ENCODE results near the gene ISCU.
"Not testable (repeated sequence)": the region's sequence is repeated elsewhere in the genome, so short reads cannot be mapped to it uniquely, and the experiment has no call there.

Gene ISCU

DNA sequence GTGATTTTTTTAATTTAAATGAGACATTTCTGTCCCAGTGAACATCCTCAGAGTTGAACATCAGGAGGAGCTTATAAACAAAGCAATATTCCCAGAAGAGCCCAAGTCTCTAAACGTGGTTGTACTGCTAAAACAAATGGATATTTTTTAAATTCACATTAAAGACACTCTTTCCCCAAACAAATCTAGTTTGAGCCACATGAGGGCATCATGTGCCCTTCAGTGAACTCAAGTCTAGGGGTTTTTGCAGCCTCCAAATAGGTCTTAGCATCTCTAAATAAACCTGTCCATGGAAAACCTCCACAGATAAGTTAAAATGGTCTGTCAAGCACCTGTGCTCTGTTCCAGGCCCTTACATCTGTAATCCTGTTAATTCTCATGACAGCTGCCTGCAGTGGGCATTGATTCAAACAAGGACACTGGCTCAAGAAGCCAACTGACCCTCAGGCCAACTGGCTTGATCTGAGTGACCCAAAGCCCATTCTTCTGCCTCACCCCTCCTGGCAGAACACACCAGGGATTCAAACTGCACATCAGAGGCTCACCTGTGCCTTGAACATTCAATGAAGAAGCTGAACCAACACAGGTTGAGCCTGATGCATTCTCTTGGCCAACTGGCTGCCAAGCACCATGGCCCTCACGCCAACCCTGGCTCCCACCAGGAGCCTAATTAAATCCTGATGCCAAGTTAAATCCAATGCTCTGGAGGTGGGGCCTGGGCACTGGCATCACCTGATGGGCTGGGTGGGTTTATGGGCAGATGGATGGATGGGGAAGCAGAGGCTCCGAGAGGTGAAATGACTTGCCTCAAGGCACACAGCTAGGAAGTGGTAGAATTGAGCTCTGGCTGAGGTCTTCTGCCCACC lies 8.6 kb downstream of the ISCU start:
- DNase-seq (ENCODE audit: low read depth): no peak

DNA sequence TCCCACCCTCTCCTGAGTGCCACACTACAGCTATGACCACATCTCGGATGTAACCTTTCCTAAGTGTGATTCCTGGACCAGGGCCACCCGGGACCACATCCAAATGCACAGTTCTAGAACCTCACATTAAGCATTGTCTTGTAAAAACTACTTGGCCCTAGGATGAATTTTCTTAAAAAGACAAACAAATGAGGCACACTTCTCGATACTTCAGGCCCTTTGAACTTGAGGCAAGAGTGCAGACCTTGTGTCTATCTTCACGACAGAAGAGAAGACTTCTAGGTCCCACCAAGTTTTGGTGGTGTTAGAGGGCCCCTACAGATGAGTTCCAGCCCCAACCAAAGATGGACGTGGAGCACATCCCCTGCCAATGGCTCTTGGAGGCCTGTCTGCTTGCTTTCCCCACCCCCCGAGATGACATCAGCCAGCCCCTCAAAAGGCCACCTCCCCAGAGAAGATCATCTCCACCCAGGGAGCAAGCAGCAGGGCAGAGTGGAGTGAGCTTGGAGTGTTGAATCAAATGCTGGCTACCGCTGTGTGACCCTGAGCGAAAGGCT lies 9.3 kb downstream of the ISCU start:
- no peak for DNase-seq (ENCODE audit: low read depth)

DNA sequence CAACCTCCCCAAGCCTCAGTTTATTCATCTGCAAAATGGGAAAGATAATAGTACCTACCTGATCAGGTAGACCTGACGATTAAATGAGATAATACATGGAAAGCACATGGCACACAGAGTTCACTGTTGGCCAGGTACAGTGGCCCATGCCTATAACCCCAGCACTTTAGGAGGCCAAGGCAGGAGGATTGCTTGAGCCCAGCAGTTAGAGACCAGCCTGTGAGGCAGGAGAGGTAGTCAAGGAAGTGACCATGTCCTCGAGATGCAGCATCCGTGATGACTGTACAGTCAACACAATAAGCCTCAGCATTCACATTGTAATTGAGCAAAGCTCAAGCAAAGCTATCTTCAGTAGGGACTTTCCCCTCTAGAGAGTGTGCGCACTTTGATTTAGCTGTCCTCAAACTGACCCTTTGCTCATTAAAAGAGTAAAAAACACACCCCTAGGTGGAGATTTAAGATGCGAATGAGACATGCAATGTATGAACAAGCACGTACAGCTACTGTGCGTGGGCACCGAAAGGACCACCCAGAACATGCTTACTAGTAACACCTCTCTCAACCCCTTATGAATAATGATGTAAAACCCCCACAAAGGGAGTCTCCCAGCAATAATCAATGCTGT lies 9.9 kb downstream of the ISCU start:
- DNase-seq (ENCODE audit: low read depth): no peak

DNA sequence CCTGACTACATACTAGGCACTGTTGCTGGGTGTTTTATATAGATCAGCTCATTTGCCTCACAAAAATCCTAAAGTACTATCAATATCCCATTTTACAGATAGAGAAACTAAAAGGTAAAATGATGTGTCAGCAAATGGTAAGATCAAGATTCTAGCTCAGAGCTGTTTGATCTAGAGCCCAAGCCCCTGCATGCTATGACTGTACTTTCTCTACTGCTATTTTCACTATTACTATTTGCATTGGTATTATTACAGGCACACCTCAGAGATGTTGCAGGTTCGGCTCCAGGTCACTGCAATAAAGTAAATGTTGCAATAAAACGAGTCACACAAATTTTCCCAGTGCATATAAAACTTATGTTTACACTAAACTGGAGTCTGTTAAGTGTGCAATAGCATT lies 10.9 kb downstream of the ISCU start:
- no peak for DNase-seq (ENCODE audit: low read depth)

DNA sequence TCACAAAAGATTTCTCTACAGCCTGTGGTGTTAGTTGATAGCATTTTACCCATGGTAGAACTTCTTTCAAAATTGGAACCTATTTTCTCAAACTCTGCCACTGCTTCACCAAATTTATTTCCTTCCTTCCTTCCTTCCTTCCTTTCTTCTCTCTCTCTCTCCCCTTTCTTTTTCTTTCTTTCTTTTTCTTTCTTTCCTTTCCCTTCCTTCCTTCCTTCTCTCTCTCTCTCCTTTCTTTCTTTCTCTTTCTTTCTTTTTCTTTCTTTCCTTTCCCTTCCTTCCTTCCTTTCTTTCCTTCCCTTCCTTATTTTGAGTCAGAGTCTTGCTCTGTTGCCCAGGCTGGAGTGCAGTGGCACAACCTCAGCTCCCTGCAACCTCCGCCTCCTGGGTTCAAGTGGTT lies 11.9 kb downstream of the ISCU start:
- not testable (repeated sequence) for DNase-seq (ENCODE audit: low read depth)

DNA sequence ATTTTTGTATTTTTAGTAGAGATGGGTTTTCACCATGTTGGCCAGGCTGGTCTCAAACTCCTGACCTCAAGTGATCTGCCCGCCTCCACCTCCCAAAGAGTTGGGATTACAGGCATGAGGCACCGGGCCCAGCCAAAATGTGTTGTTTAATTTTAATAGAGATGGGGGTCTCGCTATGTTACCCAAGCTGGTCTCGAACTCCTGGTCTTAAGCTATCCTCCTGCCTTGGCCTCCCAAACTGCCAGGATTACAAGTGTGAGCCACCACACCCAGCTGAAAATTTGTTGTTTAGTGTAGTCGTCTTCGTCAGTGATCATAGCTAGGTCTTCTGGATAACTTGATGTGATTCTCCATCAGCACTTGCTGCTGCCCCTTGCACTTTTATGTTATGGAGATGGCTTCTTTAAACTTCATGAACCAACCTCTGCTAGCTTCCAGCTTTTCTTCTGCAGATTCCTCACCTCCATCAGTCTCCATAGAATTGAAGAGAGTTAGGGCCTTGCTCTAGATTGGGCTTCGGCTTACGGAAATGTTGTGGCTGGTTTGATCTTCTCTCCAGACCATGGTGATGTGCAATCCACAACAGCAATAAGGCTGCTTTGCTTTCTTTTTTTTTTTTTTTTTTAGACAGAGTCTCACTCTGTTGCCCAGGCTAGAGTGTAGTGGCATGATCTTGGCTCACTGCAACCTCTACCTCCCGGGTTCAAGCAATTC lies 13.0 kb downstream of the ISCU start:
- DNase-seq (ENCODE audit: low read depth): no peak

DNA sequence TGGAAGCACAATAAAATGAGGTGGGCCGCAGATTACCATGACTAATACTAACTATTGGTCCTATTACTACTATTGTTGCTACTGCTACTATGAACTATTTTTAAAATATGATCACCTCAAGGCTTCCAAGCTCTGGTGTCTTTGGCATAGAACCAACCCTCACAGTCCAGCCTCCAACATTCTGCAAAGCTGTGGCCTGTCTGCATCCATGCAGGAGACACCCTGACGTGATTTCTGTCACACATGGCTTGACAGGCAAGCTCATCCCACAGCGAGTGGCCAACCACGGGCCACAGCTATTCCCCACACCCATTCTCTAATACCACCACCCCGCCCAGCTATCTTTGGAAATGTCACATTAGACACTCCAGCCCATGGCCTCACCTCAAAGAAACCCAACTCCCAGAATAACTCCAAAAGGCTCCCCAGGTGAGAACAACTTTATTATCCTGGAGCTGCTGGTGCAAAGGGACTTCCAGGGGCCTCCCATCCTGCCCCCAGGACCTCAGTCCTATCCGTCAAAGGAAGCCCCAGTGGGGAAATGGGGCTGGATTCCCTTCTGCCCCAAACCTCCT lies 14.4 kb downstream of the ISCU start:
- DNase-seq (ENCODE audit: low read depth): no peak

DNA sequence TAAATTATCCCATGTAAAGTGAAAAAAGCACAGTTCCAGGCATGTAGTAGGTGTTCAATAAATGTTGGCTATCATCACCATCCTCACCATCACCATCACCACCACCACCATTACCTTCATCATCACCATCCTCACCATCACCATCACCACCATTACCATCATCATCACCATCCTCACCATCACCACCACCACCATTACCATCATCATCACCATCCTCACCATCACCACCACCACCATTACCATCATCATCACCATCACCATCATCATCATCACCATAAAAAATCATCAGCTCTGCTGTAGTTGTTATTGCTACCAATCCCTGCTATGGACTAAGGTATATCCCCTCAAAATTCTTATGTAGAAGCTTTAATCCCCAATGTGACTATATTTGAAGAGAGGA lies 15.1 kb downstream of the ISCU start:
- DNase-seq (ENCODE audit: low read depth): no peak

DNA sequence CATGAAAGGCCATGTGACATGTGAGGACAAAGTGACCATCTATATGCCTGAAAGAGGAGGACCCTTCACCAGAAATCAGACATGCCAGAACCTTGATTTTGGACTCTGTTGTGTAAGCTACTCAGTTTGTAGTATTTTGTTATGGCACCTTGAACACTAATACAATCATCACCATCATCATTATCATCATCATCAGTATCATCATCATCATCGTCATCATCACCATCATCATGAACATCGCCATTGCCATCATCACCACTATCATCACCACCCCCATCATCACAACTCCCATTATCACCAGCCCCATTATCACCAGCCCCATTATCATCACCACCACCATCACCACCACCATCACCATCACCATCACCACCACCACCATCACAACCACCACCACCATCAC lies 15.9 kb downstream of the ISCU start:
- DNase-seq (ENCODE audit: low read depth): no peak

DNA sequence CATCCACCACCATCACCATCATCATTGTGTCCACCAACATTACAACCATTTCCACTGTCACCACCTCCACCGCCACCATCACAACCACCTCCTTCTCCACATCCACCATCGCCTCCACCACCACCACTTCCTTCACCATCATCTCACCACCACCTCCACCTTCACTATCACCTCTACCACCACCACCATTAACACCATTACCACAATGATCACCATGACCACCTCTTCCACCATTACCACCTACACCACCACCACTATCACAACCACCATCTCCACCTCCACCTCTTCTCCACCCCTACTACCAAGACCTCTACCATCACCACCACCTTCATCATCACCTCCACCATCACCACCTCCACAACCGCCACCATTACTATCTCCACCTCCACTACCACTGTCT lies 16.4 kb downstream of the ISCU start:
- no peak for DNase-seq (ENCODE audit: low read depth)

DNA sequence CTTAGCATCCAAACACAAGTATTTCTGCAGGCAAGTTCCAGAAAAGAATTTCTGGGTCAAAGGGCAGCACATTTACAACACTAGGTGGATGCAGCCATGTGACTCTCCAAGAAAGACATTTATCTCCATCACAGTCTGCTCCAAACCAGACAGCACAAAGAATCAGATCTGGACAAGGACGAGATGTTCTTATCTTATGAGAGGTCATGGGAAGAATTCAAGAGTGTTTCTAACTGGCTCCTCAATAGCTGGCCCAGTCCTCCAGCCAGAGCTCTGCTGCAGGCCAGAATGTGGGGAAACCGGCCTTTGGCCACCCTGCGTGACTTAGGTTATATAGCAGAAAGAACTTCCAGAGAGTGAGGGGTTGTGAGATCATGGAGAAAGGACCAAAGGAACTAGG lies 18.1 kb downstream of the ISCU start:
- no peak for DNase-seq (ENCODE audit: low read depth)

DNA sequence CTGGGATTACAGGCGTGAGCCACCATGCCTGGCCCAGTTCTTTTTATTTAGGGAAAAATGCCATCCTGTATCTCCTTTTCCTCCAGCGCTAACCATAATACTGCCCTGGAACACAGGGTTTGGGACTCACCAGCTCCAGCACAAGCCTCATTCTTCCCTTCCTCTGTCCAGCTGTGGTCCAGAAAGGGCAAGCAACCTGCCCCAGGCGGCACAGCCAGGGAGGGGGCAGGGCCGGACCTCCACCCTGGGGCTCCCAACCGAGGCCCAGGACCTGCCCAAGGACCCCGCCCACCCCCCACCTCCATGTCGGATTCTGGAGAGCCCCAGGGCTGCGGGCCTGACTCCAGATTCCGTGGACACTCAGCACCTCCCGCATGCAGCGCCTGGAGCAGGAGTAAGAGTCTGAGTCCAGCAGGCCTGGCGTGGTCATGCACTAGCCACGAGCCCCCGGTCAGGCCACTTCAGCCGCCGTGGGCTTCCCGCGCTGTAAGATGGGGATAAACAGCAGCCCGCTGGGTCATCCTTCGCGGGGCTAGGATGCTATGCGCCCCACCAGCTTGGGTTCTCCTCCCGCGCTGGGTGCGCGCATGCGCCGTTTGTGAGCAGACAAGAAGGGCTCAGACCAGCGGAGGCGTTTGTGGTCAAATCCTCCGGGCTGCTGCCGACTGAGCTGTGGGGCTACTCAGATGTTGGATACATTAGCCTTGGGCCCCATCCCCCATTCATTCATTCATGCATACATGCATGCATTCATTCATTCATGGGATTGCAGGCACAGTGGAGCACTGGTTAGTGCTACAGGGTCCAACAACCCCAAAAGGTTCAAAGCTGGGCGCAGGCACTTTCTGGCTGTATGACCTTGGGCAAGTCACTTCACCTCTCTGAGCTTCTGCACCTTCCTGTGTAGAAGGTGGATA lies 19.2 kb downstream of the ISCU start:
- DNase-seq (ENCODE audit: low read depth): no peak

DNA sequence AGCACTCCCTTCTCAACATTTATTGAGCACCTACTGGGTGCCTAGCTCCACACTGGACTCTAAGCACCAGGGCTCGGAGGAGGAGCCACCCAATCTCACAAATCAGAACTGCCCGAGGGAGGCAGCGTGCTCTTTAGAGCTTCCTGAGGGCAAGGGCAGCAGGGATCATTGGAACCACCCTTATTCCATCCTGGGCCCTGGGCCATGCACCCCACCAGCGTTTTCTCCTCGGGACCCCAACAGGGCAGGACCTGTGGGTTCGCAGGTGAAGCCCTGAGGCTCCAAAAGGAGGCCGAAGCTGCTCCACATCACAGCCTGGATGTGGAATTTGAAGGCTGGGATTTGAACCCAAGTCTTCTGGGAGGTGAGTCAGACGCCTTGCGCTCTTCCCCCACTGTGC lies 20.1 kb downstream of the ISCU start:
- DNase-seq (ENCODE audit: low read depth): no peak

DNA sequence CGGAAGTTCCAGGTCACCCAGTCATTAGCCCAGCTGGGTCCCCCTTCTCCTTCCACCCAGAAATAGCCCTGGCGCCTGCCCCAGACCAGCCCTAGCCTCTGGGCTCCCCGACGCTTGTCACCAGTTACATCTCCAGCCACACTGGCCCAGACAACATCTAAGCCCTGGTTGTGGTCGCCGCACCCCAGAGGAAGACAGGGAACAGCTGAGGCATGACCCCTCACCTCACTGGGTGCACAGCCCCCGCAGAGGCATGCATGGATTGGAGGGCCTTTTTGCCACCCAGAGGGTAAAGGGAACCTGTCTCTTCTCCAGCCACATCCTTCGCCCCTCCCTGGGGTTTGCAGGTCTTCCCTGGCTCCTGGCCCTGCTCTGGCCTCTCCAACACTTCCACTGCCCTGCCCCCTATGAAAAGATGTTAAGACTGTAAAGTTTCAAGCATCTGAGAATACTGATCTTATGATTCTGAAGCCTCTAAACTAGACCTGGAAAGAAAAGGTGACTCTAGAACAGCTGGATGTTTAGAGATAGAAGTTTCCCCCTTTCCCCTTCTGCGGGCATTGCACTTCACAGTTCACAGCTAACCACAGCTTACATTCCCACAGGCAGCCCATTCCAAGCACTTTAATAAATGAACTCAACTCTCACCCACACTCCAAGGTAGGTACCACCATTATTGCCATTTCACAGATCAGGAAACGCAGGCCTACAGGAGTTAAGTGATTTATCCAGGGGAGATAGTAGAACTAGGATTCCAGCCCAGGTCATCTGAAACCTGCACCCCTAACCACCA lies 20.8 kb downstream of the ISCU start:
- DNase-seq (ENCODE audit: low read depth): no peak

DNA sequence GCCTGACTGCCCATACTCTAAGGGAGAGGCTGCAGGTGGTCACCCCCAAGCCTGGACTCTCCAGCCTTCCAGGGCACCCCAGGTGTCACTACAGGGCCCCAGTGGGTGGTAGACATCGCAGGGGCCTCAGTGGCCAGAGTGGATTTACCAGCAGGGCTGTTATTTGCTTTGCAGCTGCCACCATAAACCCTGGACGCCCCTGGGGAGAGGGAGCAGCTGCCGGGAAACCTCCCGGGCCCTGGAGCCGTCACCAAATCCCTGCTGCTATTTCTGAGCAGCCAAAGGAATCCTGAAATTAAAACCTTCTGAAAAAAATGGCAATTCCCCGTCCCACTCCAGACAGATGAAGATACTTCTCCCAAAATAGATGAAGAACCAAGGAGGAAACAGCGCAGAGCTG lies 21.6 kb downstream of the ISCU start:
- no peak for DNase-seq (ENCODE audit: low read depth)

DNA sequence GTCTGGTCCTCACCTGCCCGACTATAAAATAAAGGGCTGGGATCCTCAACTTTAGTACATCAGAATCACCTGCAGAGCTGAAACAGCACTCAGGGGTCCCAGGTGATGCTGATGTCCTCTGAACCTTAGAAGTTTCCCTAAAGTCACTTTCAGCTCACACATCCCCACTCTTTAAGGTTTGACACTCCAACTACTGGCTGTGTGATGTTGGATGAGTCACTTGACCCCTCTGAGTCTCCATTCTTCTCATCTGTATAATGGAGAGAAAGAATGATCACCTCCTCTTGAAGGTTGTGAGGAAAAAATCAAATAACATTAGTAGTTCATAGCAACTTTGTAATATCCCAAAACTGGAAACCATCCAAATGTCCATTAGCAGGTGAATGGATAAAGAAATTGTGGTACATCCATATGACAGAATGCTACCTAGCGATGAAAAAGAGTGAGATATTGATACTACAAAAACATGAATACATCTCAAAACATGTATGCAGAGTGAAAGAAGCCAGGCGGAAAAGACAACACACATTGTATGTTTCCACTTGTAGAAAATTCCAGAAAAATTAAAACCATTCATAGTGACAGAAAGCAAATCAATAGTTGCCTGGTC lies 22.2 kb downstream of the ISCU start:
- no peak for DNase-seq (ENCODE audit: low read depth)

DNA sequence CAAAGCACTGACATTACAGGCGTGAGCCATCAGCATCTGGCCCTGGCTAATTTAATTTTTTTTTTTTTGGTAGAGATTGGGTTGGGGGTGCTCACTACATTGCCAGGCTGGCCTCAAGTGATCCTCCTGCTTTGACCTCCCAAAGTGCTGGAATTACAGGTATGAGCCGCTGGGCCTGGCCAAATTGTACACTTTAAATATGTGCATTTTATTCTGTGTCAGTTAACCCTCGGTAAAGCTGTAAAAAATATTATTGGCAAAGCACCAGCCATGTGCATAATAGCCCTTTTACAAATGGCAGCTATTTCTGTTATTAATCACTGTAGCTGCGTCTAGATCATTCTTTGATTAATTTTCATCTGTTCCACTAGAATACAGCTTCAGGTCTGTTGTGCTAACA lies 23.5 kb downstream of the ISCU start:
- no peak for DNase-seq (ENCODE audit: low read depth)

DNA sequence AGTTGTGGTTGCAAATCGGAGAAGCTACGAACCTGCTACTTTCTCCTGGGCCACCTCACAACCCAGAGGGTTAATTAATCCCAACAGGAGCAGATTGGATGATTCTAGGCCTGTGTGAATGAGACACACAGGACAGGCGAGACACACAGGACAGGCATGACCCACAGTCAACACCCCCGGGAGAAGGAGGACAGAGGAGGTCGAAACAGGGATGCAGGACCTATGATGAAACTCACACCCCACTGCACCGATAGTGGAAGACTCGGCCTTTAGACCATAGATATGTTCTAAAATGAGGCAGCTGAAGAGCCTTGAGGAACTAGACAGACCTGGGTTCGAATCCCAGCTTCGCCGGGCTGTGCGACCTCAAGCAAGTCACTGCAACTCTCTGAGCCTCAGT lies 23.9 kb downstream of the ISCU start:
- DNase-seq (ENCODE audit: low read depth): no peak

DNA sequence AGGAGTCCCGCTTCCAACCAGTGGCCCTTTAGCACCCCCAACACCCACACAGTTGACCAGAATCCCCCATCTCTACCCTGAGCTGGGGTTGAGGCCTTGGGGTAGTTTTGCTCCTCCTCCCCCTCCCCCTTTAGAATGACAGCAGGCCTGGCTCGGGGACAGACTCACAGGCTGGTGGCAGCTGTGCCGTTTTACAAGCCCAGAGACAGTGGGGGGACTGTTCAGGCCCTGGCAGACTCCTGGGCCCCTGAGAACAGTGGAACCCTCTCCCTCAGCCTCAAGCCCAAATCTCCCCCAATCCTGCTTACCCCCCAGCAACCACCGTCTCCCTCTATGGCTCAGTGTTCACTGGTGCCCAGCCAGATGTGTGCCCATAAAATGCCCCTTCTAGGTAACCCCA lies 25.4 kb downstream of the ISCU start:
- no peak for DNase-seq (ENCODE audit: low read depth)
